GM19351 (cell line): ENCODE data around the gene DPP9.

Experiments used
- ATAC-seq: cut with Tn5 transposase; IDR thresholded peaks from one replicate; pipeline ENCODE4 v1.9.1; 2021; ENCODE audit warnings: mild to moderate bottlenecking, moderate library complexity; ENCODE audit not compliant: unreplicated experiment

The DPP9 gene

DNA sequence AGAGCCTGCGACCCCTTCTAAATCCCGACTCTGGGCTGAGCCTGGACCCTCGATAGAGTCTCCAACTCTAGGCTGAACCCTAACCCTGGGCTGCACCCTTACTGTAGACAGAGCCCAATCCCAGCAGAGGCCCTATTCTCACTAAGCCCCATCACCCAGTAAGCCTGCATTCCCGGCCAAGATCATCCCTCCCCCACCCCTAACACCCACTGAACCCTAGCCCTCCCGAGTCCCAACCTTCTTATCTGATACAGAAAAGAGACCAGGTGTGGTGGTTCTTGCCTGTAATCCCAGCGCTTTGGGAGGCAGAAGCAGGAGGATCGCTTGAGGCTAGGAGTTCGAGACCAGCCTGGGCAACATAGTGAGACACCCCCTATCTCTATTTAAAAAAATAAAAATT lies 86.9 kb downstream of the DPP9 start:
- no peak for ATAC-seq

DNA sequence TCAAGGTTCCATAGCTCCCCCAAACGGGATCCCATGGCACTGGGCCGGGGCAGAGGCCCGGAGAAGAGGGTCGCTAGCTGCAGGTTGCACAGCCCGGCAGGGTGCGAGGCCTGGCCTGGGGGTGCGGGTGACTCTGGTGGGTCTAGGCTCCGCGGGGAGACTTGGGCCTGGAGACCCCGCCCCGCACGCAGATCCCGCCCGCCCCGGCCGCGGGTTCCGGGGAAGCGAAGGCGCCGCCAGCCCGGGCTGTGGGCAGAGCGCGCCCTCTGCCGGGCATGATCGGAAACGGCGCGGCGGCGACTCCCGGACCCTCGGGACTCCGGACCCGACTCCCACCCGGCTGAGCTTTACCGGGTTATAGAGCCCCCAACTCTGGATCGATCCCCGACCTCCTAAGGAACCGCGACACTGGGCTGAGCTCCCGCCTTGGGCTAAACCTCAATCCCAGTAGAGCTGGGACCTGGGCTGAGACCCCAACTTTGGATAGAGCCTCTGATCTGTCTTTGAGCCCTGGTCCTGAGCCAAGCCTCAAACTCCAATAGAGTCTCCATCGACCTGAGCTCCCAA lies 87.4 kb downstream of the DPP9 start:
- no peak for ATAC-seq

DNA sequence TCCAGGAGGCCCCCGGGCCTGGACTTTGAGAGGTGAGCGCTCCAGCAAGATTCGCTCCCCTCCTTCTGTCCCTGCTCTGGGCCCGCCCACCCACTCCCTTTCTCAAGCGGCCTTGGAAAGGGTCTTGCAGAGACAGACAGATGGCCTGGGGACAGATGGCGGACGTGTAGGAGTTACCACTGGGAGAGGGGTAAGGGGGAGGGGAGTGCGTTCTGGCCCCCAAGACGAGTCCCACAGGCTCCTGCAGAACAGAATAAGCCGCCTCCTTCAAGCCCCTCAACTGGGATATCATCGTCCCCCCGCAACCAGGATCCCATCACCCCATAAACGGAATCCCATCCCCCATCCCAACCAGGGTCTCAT lies 87.9 kb downstream of the DPP9 start:
- no peak for ATAC-seq

DNA sequence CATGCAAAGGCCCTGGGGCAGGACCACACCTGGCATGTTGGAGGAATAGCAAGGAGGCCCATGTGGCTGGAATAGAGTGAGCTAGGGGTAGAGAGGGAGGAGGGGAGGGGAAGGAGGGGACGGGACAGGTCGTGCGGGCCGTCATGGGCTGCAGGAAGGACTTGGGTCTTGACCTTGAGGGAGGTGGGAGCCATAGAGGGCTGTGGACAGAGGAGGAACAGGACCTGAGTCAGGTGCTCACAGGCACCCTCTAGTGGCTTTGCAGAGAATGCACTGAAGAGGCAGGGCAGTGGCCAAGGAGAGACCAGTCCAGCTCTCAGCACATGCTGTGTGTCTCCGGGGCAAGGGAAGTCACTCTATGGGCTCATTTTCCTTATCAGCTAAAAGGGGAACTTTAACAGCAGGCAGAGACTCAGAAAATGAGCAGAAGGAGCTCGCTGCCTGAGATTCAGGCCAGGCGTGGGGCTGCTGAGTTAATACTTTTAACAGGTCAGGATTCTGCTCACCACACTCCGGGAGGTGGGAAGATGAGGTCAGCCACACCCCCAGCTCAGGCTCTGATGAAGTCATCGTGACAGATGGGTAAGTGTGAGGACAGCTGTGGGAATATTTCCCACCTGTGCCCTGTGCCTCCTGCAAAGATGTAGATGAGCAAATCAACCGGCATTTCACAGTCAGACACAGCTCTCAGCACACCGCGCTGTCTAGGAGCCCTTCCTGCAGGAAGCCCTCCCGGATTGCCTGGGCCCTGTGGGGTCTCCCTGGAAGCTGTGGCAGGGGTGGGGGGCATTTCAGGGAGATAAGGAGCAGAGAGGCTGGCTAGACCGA lies 90.3 kb downstream of the DPP9 start:
- ATAC-seq: no peak
